GM23338 (cell line): ENCODE measurements around the gene SMOC2. TPM values are rescaled to one million over a fixed set of nuclear protein-coding genes. Genes with fewer than 3 reads are reported as not detected.

Experiments used
- ATAC-seq: fragments of 200-7000 bp; cut with Tn5 transposase; 3 replicates; pipeline ENCODE4 v1.9.1; 2020
- DNase-seq: peaks from one replicate; pipeline ENCODE4 v3.0.0-alpha.2; 2015; ENCODE audit warnings: low spot score
- H2AFZ ChIP-seq: fragments of 200-600 bp; sonication (generic); 2 replicates; pipeline ENCODE4 v1.8.0; 2016; ENCODE audit warnings: antibody characterized with exemption, mild to moderate bottlenecking, moderate library complexity
- H3F3A ChIP-seq: fragments of 200-600 bp; sonication (generic); replicated peaks from 2 replicates; pipeline ENCODE4 v1.8.0; 2017; ENCODE audit warnings: antibody characterized with exemption, mixed run types, low read depth
- H3K27ac ChIP-seq: fragments of 200-600 bp; sonication (generic); 2 replicates; pipeline ENCODE4 v1.6.1; 2016; ENCODE audit warnings: low read depth
- H3K27me3 ChIP-seq: fragments of 200-600 bp; sonication (generic); 2 replicates; pipeline ENCODE4 v1.8.0; 2016; ENCODE audit warnings: mild to moderate bottlenecking, mixed run types, moderate library complexity; ENCODE audit not compliant: insufficient read depth
- H3K36me3 ChIP-seq: fragments of 200-600 bp; sonication (generic); 2 replicates; pipeline ENCODE4 v1.8.0; 2016; ENCODE audit warnings: mild to moderate bottlenecking; ENCODE audit not compliant: insufficient read depth
- H3K4me1 ChIP-seq: fragments of 200-600 bp; sonication (generic); 2 replicates; pipeline ENCODE4 v1.8.0; 2016; ENCODE audit warnings: mild to moderate bottlenecking, moderate library complexity; ENCODE audit not compliant: insufficient read depth
- H3K4me2 ChIP-seq: fragments of 200-600 bp; sonication (generic); 2 replicates; pipeline ENCODE4 v1.7.1; 2017; ENCODE audit warnings: mixed run types
- H3K4me3 ChIP-seq: fragments of 200-600 bp; sonication (generic); 2 replicates; pipeline ENCODE4 v1.6.1; 2016; ENCODE audit warnings: mixed run types
- H3K79me2 ChIP-seq: fragments of 200-600 bp; sonication (generic); replicated peaks from 2 replicates; pipeline ENCODE4 v1.8.0; 2017; ENCODE audit warnings: mild to moderate bottlenecking; ENCODE audit not compliant: insufficient read depth
- H3K9me2 ChIP-seq: fragments of 200-600 bp; sonication (generic); 2 replicates; pipeline ENCODE4 v1.8.0; 2017; ENCODE audit not compliant: insufficient read depth
- H4K20me1 ChIP-seq: fragments of 200-600 bp; sonication (generic); replicated peaks from 2 replicates; pipeline ENCODE4 v1.8.0; 2017; ENCODE audit warnings: mild to moderate bottlenecking; ENCODE audit not compliant: insufficient read depth
- H3K27ac Mint-ChIP-seq: 2 replicates; pipeline ENCODE4 v1.8.0; 2020; ENCODE audit warnings: inconsistent platforms, mild to moderate bottlenecking, moderate library complexity, mixed read lengths
- H3K27me3 Mint-ChIP-seq: 3 replicates; pipeline ENCODE4 v1.8.0; 2022; ENCODE audit warnings: low read depth, mild to moderate bottlenecking, moderate library complexity, mixed read lengths, inconsistent platforms; ENCODE audit not compliant: insufficient read depth, poor library complexity
- H3K36me3 Mint-ChIP-seq: 3 replicates; pipeline ENCODE4 v1.8.0; 2021; ENCODE audit warnings: low read depth, mild to moderate bottlenecking, inconsistent platforms, moderate library complexity, mixed read lengths
- H3K4me1 Mint-ChIP-seq: 3 replicates; pipeline ENCODE4 v1.8.0; 2020; ENCODE audit warnings: mild to moderate bottlenecking, inconsistent platforms, mixed read lengths
- H3K4me3 Mint-ChIP-seq: 3 replicates; pipeline ENCODE4 v1.8.0; 2021; ENCODE audit warnings: moderate library complexity, mild to moderate bottlenecking, inconsistent platforms, mixed read lengths
- H3K9me3 Mint-ChIP-seq: 3 replicates; pipeline ENCODE4 v1.8.0; 2020; ENCODE audit warnings: moderate library complexity, mild to moderate bottlenecking, inconsistent platforms, mixed read lengths
- CREB1 ChIP-seq: fragments of 250-450 bp; sonication (Bioruptor Pico); IDR thresholded peaks from 2 replicates; pipeline ENCODE4 v1.5.0; 2020; ENCODE audit warnings: low read depth, mild to moderate bottlenecking, moderate library complexity
- JUNB ChIP-seq: IDR thresholded peaks from one replicate; pipeline ENCODE4 v1.6.1; 2016; ENCODE audit warnings: antibody characterized with exemption; ENCODE audit not compliant: unreplicated experiment
- NANOG ChIP-seq: IDR thresholded peaks from 2 replicates; pipeline ENCODE4 v1.6.1; 2016; ENCODE audit warnings: antibody characterized with exemption, borderline replicate concordance
- POLR2AphosphoS5 ChIP-seq: IDR thresholded peaks from 2 replicates; pipeline ENCODE4 v1.6.1; 2016; ENCODE audit warnings: antibody characterized with exemption, low read depth
- ZNF331 ChIP-seq: fragments of 250-450 bp; sonication (Bioruptor Pico); IDR thresholded peaks from 2 replicates; pipeline ENCODE4 v1.5.0; 2020; ENCODE audit warnings: low read depth, mild to moderate bottlenecking, moderate library complexity
- polyA plus RNA-seq: library from polyadenylated mRNA; unstranded; fragments of >200 nt; fragmentation: Nextera tagmentation; extraction: Ambion mirVana; gene quantifications from 2 replicates; pipeline ENCODE4 v1.2.1, GENCODE V29; 2016
- total RNA-seq: library from RNA; depleted of rRNA; stranded (reverse); fragments of >200 nt; shearing (Covaris generic); gene quantifications from 2 replicates; pipeline ENCODE4 v1.2.3, GENCODE V29; 2014
- TF ChIP-seq, protein P1 (sequence below): IDR thresholded peaks from 2 replicates; pipeline ENCODE4 v1.6.1; 2016; ENCODE audit warnings: antibody characterized with exemption
- TF ChIP-seq, protein P2 (sequence below): IDR thresholded peaks from one replicate; pipeline ENCODE4 v1.6.1; 2018; ENCODE audit warnings: antibody characterized with exemption; ENCODE audit not compliant: unreplicated experiment
- TF ChIP-seq, protein P3 (sequence below): fragments of 250-450 bp; sonication (Bioruptor Pico); IDR thresholded peaks from 2 replicates; pipeline ENCODE4 v1.5.0; 2020; ENCODE audit warnings: mild to moderate bottlenecking, moderate library complexity

SMOC2 gene
- total and polyA plus RNA-seq, 2 experiments from 2014 or later: 4.3 to 6.5 TPM

DNA sequence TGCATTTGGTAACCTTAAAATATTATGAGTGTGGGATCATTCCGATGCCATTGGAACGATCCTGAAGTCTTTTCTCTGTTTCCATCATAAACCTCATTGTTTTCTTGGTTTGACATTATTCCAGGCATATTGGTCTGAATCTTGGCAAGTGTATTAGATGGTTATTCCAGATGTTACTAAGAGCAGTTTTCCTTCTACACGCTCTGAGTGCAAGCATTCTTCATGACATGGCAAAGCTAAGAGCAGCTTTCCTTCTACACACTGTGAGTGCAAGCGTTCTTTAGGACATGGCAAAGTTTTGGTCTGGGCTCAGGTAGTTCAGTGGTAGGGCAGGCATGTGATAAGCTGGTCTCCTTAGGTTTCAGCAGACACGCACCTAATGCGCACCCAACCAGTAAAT, 53.0 kb downstream of the SMOC2 start:
- Histone ChIP-seq H3K4me2 (no peak overlapping the region), H3K79me2 (no peaks in the 10 kb centered on the region), H3K36me3 (no peaks in the 10 kb centered on the region), H3K4me1 (peaks cover 4% of the 10 kb centered on the region; the same call in 1 of the 2 replicates), H3K27me3 (no peaks in the 10 kb centered on the region), H3K9me2 (no peaks in the 10 kb centered on the region), H3K4me3 (no peak overlapping the region), H2AFZ (no peak overlapping the region), H4K20me1 (no peaks in the 10 kb centered on the region), H3K27ac (no peak overlapping the region), H3F3A (no peaks in the 10 kb centered on the region)
- ATAC-seq: no peak
- no peak for DNase-seq
- H3K4me1 Mint-ChIP-seq: peaks cover 22% of the 10 kb centered on the region
- no peak overlapping the region for H3K27ac Mint-ChIP-seq
- no peaks in the 10 kb centered on the region for H3K9me3 Mint-ChIP-seq
- TF ChIP-seq POLR2AphosphoS5 (no peak), NANOG (no peak), CREB1 (CRISPR knock-in tag) (no peak), JUNB (no peak), ZNF331 (no peak)
- TF ChIP-seq, protein P1, sequence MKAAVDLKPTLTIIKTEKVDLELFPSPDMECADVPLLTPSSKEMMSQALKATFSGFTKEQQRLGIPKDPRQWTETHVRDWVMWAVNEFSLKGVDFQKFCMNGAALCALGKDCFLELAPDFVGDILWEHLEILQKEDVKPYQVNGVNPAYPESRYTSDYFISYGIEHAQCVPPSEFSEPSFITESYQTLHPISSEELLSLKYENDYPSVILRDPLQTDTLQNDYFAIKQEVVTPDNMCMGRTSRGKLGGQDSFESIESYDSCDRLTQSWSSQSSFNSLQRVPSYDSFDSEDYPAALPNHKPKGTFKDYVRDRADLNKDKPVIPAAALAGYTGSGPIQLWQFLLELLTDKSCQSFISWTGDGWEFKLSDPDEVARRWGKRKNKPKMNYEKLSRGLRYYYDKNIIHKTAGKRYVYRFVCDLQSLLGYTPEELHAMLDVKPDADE: no peak
- TF ChIP-seq, protein P2, sequence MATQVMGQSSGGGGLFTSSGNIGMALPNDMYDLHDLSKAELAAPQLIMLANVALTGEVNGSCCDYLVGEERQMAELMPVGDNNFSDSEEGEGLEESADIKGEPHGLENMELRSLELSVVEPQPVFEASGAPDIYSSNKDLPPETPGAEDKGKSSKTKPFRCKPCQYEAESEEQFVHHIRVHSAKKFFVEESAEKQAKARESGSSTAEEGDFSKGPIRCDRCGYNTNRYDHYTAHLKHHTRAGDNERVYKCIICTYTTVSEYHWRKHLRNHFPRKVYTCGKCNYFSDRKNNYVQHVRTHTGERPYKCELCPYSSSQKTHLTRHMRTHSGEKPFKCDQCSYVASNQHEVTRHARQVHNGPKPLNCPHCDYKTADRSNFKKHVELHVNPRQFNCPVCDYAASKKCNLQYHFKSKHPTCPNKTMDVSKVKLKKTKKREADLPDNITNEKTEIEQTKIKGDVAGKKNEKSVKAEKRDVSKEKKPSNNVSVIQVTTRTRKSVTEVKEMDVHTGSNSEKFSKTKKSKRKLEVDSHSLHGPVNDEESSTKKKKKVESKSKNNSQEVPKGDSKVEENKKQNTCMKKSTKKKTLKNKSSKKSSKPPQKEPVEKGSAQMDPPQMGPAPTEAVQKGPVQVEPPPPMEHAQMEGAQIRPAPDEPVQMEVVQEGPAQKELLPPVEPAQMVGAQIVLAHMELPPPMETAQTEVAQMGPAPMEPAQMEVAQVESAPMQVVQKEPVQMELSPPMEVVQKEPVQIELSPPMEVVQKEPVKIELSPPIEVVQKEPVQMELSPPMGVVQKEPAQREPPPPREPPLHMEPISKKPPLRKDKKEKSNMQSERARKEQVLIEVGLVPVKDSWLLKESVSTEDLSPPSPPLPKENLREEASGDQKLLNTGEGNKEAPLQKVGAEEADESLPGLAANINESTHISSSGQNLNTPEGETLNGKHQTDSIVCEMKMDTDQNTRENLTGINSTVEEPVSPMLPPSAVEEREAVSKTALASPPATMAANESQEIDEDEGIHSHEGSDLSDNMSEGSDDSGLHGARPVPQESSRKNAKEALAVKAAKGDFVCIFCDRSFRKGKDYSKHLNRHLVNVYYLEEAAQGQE: no peak
- TF ChIP-seq, protein P3, sequence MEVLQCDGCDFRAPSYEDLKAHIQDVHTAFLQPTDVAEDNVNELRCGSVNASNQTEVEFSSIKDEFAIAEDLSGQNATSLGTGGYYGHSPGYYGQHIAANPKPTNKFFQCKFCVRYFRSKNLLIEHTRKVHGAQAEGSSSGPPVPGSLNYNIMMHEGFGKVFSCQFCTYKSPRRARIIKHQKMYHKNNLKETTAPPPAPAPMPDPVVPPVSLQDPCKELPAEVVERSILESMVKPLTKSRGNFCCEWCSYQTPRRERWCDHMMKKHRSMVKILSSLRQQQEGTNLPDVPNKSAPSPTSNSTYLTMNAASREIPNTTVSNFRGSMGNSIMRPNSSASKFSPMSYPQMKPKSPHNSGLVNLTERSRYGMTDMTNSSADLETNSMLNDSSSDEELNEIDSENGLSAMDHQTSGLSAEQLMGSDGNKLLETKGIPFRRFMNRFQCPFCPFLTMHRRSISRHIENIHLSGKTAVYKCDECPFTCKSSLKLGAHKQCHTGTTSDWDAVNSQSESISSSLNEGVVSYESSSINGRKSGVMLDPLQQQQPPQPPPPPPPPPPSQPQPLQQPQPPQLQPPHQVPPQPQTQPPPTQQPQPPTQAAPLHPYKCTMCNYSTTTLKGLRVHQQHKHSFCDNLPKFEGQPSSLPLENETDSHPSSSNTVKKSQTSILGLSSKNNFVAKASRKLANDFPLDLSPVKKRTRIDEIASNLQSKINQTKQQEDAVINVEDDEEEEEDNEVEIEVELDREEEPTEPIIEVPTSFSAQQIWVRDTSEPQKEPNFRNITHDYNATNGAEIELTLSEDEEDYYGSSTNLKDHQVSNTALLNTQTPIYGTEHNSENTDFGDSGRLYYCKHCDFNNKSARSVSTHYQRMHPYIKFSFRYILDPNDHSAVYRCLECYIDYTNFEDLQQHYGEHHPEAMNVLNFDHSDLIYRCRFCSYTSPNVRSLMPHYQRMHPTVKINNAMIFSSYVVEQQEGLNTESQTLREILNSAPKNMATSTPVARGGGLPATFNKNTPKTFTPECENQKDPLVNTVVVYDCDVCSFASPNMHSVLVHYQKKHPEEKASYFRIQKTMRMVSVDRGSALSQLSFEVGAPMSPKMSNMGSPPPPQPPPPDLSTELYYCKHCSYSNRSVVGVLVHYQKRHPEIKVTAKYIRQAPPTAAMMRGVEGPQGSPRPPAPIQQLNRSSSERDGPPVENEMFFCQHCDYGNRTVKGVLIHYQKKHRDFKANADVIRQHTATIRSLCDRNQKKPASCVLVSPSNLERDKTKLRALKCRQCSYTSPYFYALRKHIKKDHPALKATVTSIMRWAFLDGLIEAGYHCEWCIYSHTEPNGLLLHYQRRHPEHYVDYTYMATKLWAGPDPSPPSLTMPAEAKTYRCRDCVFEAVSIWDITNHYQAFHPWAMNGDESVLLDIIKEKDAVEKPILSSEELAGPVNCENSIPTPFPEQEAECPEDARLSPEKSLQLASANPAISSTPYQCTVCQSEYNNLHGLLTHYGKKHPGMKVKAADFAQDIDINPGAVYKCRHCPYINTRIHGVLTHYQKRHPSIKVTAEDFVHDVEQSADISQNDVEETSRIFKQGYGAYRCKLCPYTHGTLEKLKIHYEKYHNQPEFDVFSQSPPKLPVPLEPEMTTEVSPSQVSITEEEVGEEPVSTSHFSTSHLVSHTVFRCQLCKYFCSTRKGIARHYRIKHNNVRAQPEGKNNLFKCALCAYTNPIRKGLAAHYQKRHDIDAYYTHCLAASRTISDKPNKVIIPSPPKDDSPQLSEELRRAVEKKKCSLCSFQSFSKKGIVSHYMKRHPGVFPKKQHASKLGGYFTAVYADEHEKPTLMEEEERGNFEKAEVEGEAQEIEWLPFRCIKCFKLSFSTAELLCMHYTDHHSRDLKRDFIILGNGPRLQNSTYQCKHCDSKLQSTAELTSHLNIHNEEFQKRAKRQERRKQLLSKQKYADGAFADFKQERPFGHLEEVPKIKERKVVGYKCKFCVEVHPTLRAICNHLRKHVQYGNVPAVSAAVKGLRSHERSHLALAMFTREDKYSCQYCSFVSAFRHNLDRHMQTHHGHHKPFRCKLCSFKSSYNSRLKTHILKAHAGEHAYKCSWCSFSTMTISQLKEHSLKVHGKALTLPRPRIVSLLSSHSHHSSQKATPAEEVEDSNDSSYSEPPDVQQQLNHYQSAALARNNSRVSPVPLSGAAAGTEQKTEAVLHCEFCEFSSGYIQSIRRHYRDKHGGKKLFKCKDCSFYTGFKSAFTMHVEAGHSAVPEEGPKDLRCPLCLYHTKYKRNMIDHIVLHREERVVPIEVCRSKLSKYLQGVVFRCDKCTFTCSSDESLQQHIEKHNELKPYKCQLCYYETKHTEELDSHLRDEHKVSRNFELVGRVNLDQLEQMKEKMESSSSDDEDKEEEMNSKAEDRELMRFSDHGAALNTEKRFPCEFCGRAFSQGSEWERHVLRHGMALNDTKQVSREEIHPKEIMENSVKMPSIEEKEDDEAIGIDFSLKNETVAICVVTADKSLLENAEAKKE (CRISPR knock-in tag): no peak
- H3K4me3 Mint-ChIP-seq: no peak overlapping the region
- peaks cover 3% of the 10 kb centered on the region for H3K27me3 Mint-ChIP-seq
- no peaks in the 10 kb centered on the region for H3K36me3 Mint-ChIP-seq
